ES-I3 (cell line): Measurements from ENCODE around the gene NID1.

Source experiments
- H3K36me3 ChIP-seq: 2 replicates; pipeline ENCODE4 v1.6.1; 2013; ENCODE audit warnings: mild to moderate bottlenecking, low read length, control low read depth, moderate library complexity; ENCODE audit not compliant: insufficient read depth
- H3K4me1 ChIP-seq: 2 replicates; pipeline ENCODE4 v1.6.1; 2013; ENCODE audit warnings: mild to moderate bottlenecking, control low read depth, low read length; ENCODE audit not compliant: insufficient read depth
- H3K9ac ChIP-seq: 2 replicates; pipeline ENCODE4 v1.6.1; 2013; ENCODE audit warnings: low read depth, mild to moderate bottlenecking, low read length, moderate library complexity
- H3K9me3 ChIP-seq: 2 replicates; pipeline ENCODE4 v1.6.1; 2013; ENCODE audit warnings: mild to moderate bottlenecking, low read length, moderate library complexity; ENCODE audit not compliant: control insufficient read depth, insufficient read depth

NID1 gene

DNA sequence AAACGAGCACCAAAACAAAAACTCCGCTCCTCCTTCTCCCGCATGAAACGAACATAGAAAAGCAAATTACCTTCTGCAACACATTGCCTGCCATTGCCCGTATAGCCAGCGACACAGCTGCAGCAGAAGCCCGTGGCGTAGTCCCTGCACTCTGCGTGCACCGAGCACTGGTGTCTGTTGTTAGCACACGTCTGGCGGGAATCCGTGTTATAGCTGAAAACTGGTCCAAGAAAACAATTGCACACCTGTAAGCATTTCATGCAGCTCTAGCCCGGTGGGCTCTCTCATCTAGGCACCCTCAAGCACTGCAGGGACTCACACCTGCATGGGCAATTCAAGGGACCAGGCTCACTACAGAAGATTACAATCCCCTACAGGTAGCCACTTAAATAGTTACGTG lies 26.9 kb downstream of the NID1 start:
- H3K4me1 ChIP-seq: no peaks in the 10 kb centered on the region
- H3K36me3 ChIP-seq: no peaks in the 10 kb centered on the region
- no peak overlapping the region for H3K9ac ChIP-seq
- no peaks in the 10 kb centered on the region for H3K9me3 ChIP-seq

DNA sequence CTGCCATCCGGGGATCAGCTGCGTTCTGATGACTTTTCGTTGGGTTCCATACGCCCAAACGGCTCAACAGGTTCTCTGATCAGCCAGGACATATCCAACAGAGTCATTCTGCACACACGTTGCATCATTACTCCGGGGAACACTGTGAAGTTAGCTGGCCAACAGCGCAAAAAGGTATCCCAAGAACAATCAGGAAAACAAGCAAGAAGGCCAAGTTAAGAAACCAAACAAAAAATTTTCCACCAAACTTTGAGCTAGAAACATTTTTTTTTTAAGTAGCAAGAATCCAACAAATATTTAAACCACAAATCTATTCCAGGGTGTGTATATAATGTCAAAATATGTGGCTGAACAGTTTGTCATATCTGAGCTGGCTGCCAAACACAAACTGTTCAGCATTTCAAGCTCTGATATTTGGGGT lies 29.2 kb downstream of the NID1 start:
- no peaks in the 10 kb centered on the region for H3K36me3 ChIP-seq
- H3K4me1 ChIP-seq: no peaks in the 10 kb centered on the region
- no peak overlapping the region for H3K9ac ChIP-seq
- H3K9me3 ChIP-seq: no peaks in the 10 kb centered on the region

DNA sequence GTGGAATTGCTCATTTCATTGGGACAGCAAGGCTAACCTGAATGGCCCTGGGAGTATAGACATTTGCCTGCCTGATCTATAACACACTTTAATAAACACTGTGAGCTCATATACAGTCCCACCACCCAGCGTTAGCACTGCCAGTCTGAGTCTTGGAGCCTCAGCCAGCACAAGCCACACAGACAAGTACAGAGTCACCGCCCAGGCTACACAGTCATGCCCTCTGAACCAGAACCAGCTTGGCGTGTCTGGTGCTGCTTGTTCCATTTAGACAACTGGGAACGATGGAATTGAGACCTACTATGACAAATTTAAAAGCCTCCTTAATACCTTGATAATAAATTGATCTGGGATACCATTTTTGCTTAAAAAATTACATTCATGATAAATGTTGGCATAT lies 31.6 kb downstream of the NID1 start:
- H3K36me3 ChIP-seq: no peaks in the 10 kb centered on the region

DNA sequence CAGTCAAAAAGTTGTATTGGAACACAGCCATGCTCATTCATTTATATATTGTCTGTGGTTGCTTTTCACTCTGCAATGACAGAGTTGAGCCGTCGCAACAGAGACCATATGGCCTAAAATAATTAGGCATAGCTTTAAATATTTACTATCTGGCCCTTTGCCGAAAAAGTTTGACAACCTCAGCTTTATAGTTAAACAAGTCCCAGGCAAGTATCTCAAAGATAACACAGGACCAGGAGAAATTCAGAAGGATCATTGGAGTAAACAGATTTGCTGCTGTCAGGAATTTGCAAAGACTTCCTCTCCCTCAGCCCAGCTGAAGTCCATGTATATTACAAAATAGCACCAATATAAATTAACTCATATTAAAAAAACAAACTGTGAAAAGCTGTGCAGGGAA lies 34.4 kb downstream of the NID1 start:
- no peaks in the 10 kb centered on the region for H3K36me3 ChIP-seq
- no peaks in the 10 kb centered on the region for H3K9me3 ChIP-seq
- no peaks in the 10 kb centered on the region for H3K4me1 ChIP-seq
- no peak overlapping the region for H3K9ac ChIP-seq

More for the DNA sequence above, 31.6 kb downstream of the NID1 start:
- Histone ChIP-seq H3K4me1 (no peaks in the 10 kb centered on the region), H3K9ac (no peak overlapping the region), H3K9me3 (no peaks in the 10 kb centered on the region)

- Histone ChIP-seq H3K9ac (no peak overlapping the region), H3K9me3 (no peaks in the 10 kb centered on the region), H3K36me3 (0 out of 2 replicates have a peak, but pooled peaks cover under 1% of the 10 kb centered on the region), H3K4me1 (no peaks in the 10 kb centered on the region)
Observed at GRCh38 chr1:236029428-236029940, 35.4 kb downstream of the NID1 start.

DNA sequence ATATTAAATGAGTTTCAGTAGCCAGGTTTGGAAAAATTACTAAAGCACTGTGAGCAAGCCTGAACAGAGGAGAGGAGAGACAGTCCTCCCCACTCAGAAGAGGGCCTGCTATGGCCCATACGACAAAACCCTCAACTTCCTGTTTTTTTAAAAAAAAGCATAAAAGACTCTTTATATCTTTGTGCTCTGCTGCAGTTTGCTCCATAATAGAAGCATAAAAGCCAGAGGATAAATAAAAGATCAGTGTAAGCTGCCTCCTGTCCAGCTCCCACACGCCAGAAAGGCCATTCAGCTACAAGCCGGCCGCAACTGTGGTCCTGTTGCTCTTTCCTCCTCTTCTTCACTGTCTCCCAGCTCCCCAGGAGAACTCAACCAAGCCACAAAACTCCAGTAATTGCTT lies 37.8 kb downstream of the NID1 start:
- H3K36me3 ChIP-seq: peaks cover 6% of the 10 kb centered on the region; the same call in 1 of the 2 replicates
- no peaks in the 10 kb centered on the region for H3K4me1 ChIP-seq
- H3K9ac ChIP-seq: no peak overlapping the region
- H3K9me3 ChIP-seq: no peaks in the 10 kb centered on the region

DNA sequence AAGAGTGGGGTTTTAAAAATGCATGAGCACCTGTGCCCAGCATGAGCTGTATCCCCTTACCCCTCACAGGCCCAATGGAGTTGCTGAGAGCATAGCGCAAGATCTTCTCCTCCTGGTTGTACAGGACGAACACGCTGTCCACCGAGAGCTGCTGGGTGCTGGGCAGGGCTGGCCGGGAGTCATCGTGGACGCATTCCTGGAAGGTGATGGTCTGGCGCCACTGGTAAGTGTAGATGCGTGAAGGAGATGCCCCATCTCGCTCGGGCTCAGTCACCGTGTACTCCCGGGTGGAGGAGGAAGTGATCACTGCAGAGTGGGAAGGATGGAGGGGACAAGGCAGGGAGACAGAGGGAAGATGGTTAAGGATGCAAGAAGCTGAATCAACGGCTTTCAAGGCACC lies 39.1 kb downstream of the NID1 start:
- H3K4me1 ChIP-seq: no peaks in the 10 kb centered on the region
- no peaks in the 10 kb centered on the region for H3K9me3 ChIP-seq
- no peak overlapping the region for H3K9ac ChIP-seq
- peaks cover 6% of the 10 kb centered on the region; the same call in 1 of the 2 replicates for H3K36me3 ChIP-seq

GRCh38 chr1:236024641-236025040 lies 40.2 kb downstream of the NID1 start:
- no peak overlapping the region for H3K9ac ChIP-seq
- no peaks in the 10 kb centered on the region for H3K9me3 ChIP-seq
- no peaks in the 10 kb centered on the region for H3K4me1 ChIP-seq
- peaks cover 6% of the 10 kb centered on the region; the same call in 1 of the 2 replicates for H3K36me3 ChIP-seq

DNA sequence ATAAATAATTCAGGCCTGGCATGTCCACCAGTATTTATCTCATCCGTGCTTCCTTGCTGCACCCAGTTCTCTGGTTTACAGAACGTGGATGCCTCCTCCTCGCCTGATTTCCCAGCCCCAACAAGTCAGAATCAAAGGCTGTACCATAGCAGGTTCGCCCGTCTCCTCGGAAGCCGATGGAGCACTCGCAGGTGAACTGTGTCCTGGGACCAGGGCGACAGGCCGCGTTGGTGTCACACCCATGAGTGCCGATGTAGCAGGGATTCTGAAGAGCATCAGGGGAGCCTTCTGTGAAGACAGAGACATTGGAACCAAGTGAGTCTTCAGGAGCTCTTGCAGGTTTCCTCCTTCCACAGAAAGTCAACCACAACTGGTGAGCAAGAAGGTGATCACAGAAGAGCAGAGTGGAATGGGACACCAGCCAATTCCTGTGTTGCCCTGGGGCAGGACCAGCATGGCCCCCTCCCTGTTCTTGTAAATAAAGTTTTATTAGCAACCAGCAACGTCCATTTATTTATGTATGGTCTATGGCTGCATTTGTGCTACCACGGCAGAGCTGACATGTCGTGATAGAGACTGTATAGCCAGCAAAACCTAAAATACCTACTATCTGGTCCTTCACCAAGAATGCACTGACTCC lies 40.8 kb downstream of the NID1 start:
- Histone ChIP-seq H3K9ac (no peak overlapping the region), H3K36me3 (peaks cover 6% of the 10 kb centered on the region; the same call in 1 of the 2 replicates), H3K4me1 (no peaks in the 10 kb centered on the region)

GRCh38 chr1:236021424-236022135 lies 43.3 kb downstream of the NID1 start:
- Histone ChIP-seq H3K9me3 (no peaks in the 10 kb centered on the region), H3K9ac (no peak overlapping the region), H3K36me3 (peaks cover 6% of the 10 kb centered on the region; the same call in 1 of the 2 replicates), H3K4me1 (no peaks in the 10 kb centered on the region)

More for the DNA sequence above, 40.8 kb downstream of the NID1 start:
- H3K9me3 ChIP-seq: no peaks in the 10 kb centered on the region

GRCh38 chr1:236020359-236021219 lies 44.3 kb downstream of the NID1 start:
- peaks cover 6% of the 10 kb centered on the region; the same call in 1 of the 2 replicates for H3K36me3 ChIP-seq
- no peak overlapping the region for H3K9ac ChIP-seq
- H3K9me3 ChIP-seq: no peaks in the 10 kb centered on the region
- H3K4me1 ChIP-seq: no peaks in the 10 kb centered on the region

DNA sequence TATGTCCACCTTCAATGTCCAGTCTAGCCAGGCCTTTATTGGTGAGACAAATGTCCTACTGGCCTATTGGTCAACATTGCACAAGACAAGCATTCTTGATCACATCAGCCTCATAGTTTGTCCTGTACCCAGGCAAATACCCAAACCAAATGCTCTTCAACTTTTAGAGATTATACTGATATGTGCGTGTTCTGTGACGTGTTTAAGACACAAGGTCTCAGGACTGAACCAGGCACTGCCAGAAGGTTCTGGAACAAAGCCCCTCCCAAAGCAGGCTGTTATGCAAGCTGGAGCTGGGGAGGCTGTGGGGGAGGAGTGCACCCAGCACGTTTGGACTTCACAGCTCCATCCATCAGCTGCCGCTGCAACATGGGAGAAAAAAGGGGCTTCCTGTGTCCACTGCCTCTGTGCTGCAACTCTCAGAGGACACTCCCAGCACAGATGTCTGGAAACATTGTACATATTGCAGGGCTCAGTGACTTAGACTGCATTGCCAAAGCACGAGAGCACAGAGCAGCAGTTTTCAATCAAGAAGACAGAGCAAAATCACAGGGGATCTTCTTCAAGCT lies 45.9 kb downstream of the NID1 start:
- peaks cover under 1% of the 10 kb centered on the region; the same call in 1 of the 2 replicates for H3K36me3 ChIP-seq
- H3K4me1 ChIP-seq: no peaks in the 10 kb centered on the region
- H3K9ac ChIP-seq: no peak overlapping the region
- no peaks in the 10 kb centered on the region for H3K9me3 ChIP-seq

GRCh38 chr1:236016782-236017400 lies 48.0 kb downstream of the NID1 start:
- H3K4me1 ChIP-seq: no peaks in the 10 kb centered on the region
- no peaks in the 10 kb centered on the region for H3K9me3 ChIP-seq
- no peak overlapping the region for H3K9ac ChIP-seq
- no peaks in the 10 kb centered on the region for H3K36me3 ChIP-seq

DNA sequence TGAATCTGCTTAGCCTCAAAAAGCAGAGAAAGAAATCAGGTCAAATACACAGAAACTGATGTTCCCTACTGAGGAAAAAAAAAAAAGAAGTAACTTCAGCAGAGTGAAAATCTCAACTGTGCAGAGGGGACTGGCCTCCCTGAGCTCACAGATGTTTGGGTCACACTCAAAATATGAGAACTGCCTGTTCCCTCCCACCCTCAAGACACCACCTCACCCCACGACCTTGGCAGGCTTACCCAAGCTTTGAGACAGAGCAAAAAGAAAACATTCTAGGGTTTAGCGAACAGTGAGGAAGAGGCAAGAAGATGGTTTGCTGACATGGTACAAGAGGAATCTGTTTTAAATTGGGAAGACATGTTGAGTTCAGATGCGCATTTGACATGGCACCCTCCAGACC lies 48.8 kb downstream of the NID1 start:
- H3K36me3 ChIP-seq: no peaks in the 10 kb centered on the region
- no peaks in the 10 kb centered on the region for H3K4me1 ChIP-seq
- H3K9ac ChIP-seq: no peak overlapping the region
- no peaks in the 10 kb centered on the region for H3K9me3 ChIP-seq
